ENCODE data around the gene KRTAP5-2.

DNA sequence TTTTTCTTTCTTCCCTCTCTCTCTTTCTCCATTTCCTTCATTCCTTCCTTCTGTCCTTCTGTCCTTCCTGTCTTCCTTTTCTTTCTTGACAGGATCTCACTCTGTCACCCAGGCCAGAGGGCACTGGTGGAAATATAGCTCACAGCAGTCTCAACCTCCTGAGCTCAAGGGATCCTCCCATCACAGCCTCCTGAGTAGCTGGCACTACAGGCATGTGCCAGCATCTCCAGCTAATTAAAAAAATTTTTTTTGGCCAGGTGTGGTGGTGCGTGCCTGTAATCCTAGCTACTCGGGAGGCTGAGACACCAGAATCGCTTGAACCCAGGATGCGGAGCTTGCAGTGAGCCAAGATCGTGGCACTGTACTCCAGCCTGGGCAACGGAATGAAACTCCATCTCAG is 21.3 kb downstream of the KRTAP5-2 start:
- TF ChIP-seq, protein P1, sequence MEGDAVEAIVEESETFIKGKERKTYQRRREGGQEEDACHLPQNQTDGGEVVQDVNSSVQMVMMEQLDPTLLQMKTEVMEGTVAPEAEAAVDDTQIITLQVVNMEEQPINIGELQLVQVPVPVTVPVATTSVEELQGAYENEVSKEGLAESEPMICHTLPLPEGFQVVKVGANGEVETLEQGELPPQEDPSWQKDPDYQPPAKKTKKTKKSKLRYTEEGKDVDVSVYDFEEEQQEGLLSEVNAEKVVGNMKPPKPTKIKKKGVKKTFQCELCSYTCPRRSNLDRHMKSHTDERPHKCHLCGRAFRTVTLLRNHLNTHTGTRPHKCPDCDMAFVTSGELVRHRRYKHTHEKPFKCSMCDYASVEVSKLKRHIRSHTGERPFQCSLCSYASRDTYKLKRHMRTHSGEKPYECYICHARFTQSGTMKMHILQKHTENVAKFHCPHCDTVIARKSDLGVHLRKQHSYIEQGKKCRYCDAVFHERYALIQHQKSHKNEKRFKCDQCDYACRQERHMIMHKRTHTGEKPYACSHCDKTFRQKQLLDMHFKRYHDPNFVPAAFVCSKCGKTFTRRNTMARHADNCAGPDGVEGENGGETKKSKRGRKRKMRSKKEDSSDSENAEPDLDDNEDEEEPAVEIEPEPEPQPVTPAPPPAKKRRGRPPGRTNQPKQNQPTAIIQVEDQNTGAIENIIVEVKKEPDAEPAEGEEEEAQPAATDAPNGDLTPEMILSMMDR (IDR thresholded peaks at IDR 0.05): no peak
- no peak for TF ChIP-seq POLR2A (IDR thresholded peaks at IDR 0.05)
